Osteoblast (primary cell): ENCODE measurements around the gene IGF1R. TPM values are rescaled to one million over a fixed set of nuclear protein-coding genes. Genes with fewer than 3 reads are reported as not detected.

Source experiments
- DNase-seq: peaks from one replicate; pipeline ENCODE4 v3.0.0; 2011; ENCODE audit warnings: low spot score, mixed read lengths; ENCODE audit not compliant: insufficient read length; ENCODE audit errors: missing footprints
- H2AFZ ChIP-seq: 2 replicates; pipeline ENCODE4 v1.6.0; 2011; ENCODE audit warnings: mild to moderate bottlenecking, low read length
- H3K27ac ChIP-seq: 2 replicates; pipeline ENCODE4 v1.5.1; 2011; ENCODE audit warnings: mild to moderate bottlenecking, low read depth, low read length, moderate library complexity
- H3K27me3 ChIP-seq: 2 replicates; pipeline ENCODE4 v1.6.0; 2012; ENCODE audit warnings: mild to moderate bottlenecking, control low read depth, inconsistent platforms, low read length, moderate library complexity; ENCODE audit not compliant: insufficient read depth
- H3K36me3 ChIP-seq: 2 replicates; pipeline ENCODE4 v1.5.1; 2011; ENCODE audit warnings: mild to moderate bottlenecking, low read length, control low read depth, moderate library complexity; ENCODE audit not compliant: insufficient read depth
- H3K4me1 ChIP-seq: 2 replicates; pipeline ENCODE4 v1.5.1; 2011; ENCODE audit warnings: mild to moderate bottlenecking, low read length, control low read depth, moderate library complexity; ENCODE audit not compliant: insufficient read depth
- H3K4me2 ChIP-seq: 2 replicates; pipeline ENCODE4 v1.6.0; 2011; ENCODE audit warnings: mild to moderate bottlenecking, low read length; ENCODE audit not compliant: insufficient read depth
- H3K4me3 ChIP-seq: fragments of 200-600 bp; sonication (generic); 3 replicates; pipeline ENCODE4 v1.5.1; 2012; ENCODE audit warnings: mild to moderate bottlenecking, low read length, inconsistent platforms; ENCODE audit not compliant: insufficient read depth
- H3K79me2 ChIP-seq: 2 replicates; pipeline ENCODE4 v1.6.0; 2012; ENCODE audit warnings: mild to moderate bottlenecking, low read length, control low read depth, inconsistent platforms; ENCODE audit not compliant: insufficient read depth
- H3K9me3 ChIP-seq: 2 replicates; pipeline ENCODE4 v1.5.1; 2011; ENCODE audit warnings: low read depth, low read length, control low read depth
- H4K20me1 ChIP-seq: 2 replicates; pipeline ENCODE4 v1.6.0; 2012; ENCODE audit warnings: mild to moderate bottlenecking, low read length, control low read depth; ENCODE audit not compliant: insufficient read depth
- CTCF ChIP-seq: IDR thresholded peaks from 2 replicates; pipeline ENCODE4 v1.5.1; 2011; ENCODE audit warnings: mild to moderate bottlenecking, low read depth, low read length, moderate library complexity; ENCODE audit errors: extremely low read depth
- total RNA-seq: library from RNA; depleted of rRNA; stranded (reverse); fragments of >200 nt; gene quantifications from 2 replicates; pipeline ENCODE4 v1.2.3, GENCODE V29; 2012

The IGF1R gene
- total RNA-seq, 1 donor, result 18.8 TPM

DNA sequence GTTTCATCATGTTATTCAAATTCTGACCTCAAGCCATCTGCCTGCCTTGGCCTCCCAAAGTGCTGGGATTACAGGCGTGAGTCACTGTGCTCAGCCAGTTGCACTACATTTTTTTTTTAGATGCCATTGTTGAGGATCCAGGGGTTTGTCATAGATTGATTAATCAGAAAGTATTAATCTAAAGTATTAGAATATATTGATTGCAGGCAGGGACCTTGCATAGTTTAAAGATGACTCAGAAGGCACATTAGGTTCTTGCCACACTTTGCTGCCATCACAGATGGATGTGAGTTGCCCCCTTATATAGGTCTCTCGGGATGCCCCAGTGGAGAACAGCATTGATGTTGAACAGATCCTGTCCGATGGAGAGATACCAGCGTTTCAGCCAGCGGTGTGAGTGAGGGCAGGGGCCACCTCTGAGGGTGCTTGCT, 41.1 kb downstream of the IGF1R start:
- Histone ChIP-seq H3K9me3 (no peaks in the 10 kb centered on the region), H4K20me1 (peaks cover 47% of the 10 kb centered on the region), H3K36me3 (no peaks in the 10 kb centered on the region), H3K4me1 (peaks cover 31% of the 10 kb centered on the region), H3K27me3 (no peaks in the 10 kb centered on the region), H3K4me2 (peak overlapping the region; percentile 24), H3K79me2 (peaks cover 81% of the 10 kb centered on the region), H3K27ac (no peak overlapping the region), H2AFZ (no peak overlapping the region), H3K4me3 (no peak overlapping the region)
- peak; percentile 77 for DNase-seq
- TF ChIP-seq CTCF, result no peak

GRCh38 chr15:98690272-98690950, 42.1 kb downstream of the IGF1R start:
- Histone ChIP-seq H3K4me1 (peaks cover 21% of the 10 kb centered on the region), H3K27ac (no peak overlapping the region)

DNA sequence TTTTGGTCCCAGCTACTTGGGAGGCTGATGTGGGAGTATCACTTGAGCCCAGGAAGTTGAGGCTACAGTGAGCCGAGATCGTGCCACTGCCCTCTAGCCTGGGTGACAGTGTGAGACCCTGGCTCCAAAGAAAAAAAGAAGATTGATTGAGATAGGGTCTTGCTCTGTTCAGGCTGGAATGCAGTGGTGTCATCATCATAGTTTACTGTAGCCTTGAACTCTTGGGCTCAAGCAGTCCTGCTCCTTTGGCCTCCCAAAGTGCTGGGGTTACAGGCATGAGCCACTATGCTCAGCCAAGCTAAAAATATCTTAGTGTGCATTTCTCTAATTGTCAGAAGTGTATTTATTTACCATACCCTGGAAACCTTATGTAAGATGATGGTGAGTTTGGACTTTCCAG, 43.9 kb downstream of the IGF1R start:
- H3K36me3 ChIP-seq, result no peaks in the 10 kb centered on the region
- H3K79me2 ChIP-seq, result peaks cover 87% of the 10 kb centered on the region
- H3K27me3 ChIP-seq, result no peaks in the 10 kb centered on the region
- H3K4me3 ChIP-seq, result no peak overlapping the region
- no peak overlapping the region for H3K27ac ChIP-seq
- H3K9me3 ChIP-seq, result no peaks in the 10 kb centered on the region
- peaks cover 18% of the 10 kb centered on the region for H3K4me1 ChIP-seq
- TF ChIP-seq CTCF, result no peak
- no peak overlapping the region for H3K4me2 ChIP-seq
- DNase-seq, result no peak
- no peak overlapping the region for H2AFZ ChIP-seq
- peaks cover 55% of the 10 kb centered on the region for H4K20me1 ChIP-seq

More at GRCh38 chr15:98690272-98690950, 42.1 kb downstream of the IGF1R start:
- Histone ChIP-seq H3K4me2 (no peak overlapping the region), H3K9me3 (no peaks in the 10 kb centered on the region), H3K27me3 (no peaks in the 10 kb centered on the region), H4K20me1 (peaks cover 44% of the 10 kb centered on the region), H2AFZ (no peak overlapping the region), H3K36me3 (no peaks in the 10 kb centered on the region), H3K4me3 (no peak overlapping the region), H3K79me2 (peaks cover 85% of the 10 kb centered on the region)
- DNase-seq, result no peak
- no peak for TF ChIP-seq CTCF

GRCh38 chr15:98694161-98694560, 45.8 kb downstream of the IGF1R start:
- Histone ChIP-seq H3K79me2 (peaks cover 85% of the 10 kb centered on the region), H4K20me1 (peaks cover 61% of the 10 kb centered on the region), H3K36me3 (no peaks in the 10 kb centered on the region), H3K4me3 (no peak overlapping the region), H3K27ac (no peak overlapping the region), H2AFZ (no peak overlapping the region), H3K4me1 (peaks cover 18% of the 10 kb centered on the region), H3K9me3 (no peaks in the 10 kb centered on the region), H3K4me2 (no peak overlapping the region), H3K27me3 (no peaks in the 10 kb centered on the region)
- no peak for TF ChIP-seq CTCF
- no peak for DNase-seq
